H1 (cell line): ENCODE measurements around the gene ADPRHL1. TPM values are rescaled to one million over a fixed set of nuclear protein-coding genes. Genes with fewer than 3 reads are reported as not detected.

ENCODE experiments used
- HDAC6 ChIP-seq: IDR thresholded peaks from one replicate; pipeline ENCODE4 v1.7.1; 2012; ENCODE audit warnings: low read depth, mild to moderate bottlenecking, inconsistent platforms, low read length, moderate library complexity
- POLR2A ChIP-seq, 2 experiments: IDR thresholded peaks; 1 replicate in 1 of 2; 2 replicates in 1 of 2; pipeline ENCODE4 v1.6.1; 2011; ENCODE audit warnings: low read depth in 2 of 2, low read length in 2 of 2, mild to moderate bottlenecking in 2 of 2; ENCODE audit errors: control extremely low read depth in 1 of 2
- TAF7 ChIP-seq: optimal IDR thresholded peaks from 2 replicates; pipeline ENCODE3; 2011; ENCODE audit warnings: low read depth, mild to moderate bottlenecking, inconsistent platforms, low read length, moderate library complexity, borderline replicate concordance
- YY1 ChIP-seq: IDR thresholded peaks from 2 replicates; pipeline ENCODE4 v1.6.1; 2011; ENCODE audit warnings: low read depth, mild to moderate bottlenecking, low read length
- polyA plus RNA-seq, 7 experiments: library from polyadenylated mRNA; depleted of rRNA in 3 of 7; stranded (reverse) in 5 of 7; unstranded in 2 of 7; fragments of >200 nt in 5 of 7; fragments of 200-250 nt in 2 of 7; gene quantifications; 1 replicate in 5 of 7; 2 replicates in 1 of 7; 4 replicates in 1 of 7; pipeline versions ENCODE4 v1.2.1 to v1.2.3, GENCODE V29; 2011 to 2013; ENCODE audit warnings: missing spikeins in 2 of 7, mixed read lengths in 2 of 7
- total RNA-seq: library from RNA; stranded (reverse); fragmentation: NEBNext Ultra II Directional; extraction: Animal tissue kit (Norgen Biotek cat#: 25700); gene quantifications from 2 replicates; pipeline ENCODE4 v1.2.1, GENCODE V29; 2021
- TF ChIP-seq, protein P1 (sequence below): fragments of 300-600 bp; sonication (generic); IDR thresholded peaks from 2 replicates; pipeline ENCODE4 v1.7.1; 2012; ENCODE audit warnings: low read length, moderate library complexity, mild to moderate bottlenecking, inconsistent platforms; ENCODE audit not compliant: insufficient replicate concordance

The ADPRHL1 gene
- total and polyA plus RNA-seq, 2 of the 8 experiments (the other 6 are each of a cell fraction or from before 2014, with no cell fraction given) = 0.74 to 1.7 TPM

GRCh38 chr13:113422807-113423519, 30.3 kb downstream of the ADPRHL1 start (continued):
- TF ChIP-seq YY1 = no peak
- TF ChIP-seq POLR2A (IDR thresholded peaks at IDR 0.05; ENCODE audit: control extremely low read depth in 1 of 2, low read depth in 2 of 2, low read length in 2 of 2) = no peak
- TF ChIP-seq, protein P1, sequence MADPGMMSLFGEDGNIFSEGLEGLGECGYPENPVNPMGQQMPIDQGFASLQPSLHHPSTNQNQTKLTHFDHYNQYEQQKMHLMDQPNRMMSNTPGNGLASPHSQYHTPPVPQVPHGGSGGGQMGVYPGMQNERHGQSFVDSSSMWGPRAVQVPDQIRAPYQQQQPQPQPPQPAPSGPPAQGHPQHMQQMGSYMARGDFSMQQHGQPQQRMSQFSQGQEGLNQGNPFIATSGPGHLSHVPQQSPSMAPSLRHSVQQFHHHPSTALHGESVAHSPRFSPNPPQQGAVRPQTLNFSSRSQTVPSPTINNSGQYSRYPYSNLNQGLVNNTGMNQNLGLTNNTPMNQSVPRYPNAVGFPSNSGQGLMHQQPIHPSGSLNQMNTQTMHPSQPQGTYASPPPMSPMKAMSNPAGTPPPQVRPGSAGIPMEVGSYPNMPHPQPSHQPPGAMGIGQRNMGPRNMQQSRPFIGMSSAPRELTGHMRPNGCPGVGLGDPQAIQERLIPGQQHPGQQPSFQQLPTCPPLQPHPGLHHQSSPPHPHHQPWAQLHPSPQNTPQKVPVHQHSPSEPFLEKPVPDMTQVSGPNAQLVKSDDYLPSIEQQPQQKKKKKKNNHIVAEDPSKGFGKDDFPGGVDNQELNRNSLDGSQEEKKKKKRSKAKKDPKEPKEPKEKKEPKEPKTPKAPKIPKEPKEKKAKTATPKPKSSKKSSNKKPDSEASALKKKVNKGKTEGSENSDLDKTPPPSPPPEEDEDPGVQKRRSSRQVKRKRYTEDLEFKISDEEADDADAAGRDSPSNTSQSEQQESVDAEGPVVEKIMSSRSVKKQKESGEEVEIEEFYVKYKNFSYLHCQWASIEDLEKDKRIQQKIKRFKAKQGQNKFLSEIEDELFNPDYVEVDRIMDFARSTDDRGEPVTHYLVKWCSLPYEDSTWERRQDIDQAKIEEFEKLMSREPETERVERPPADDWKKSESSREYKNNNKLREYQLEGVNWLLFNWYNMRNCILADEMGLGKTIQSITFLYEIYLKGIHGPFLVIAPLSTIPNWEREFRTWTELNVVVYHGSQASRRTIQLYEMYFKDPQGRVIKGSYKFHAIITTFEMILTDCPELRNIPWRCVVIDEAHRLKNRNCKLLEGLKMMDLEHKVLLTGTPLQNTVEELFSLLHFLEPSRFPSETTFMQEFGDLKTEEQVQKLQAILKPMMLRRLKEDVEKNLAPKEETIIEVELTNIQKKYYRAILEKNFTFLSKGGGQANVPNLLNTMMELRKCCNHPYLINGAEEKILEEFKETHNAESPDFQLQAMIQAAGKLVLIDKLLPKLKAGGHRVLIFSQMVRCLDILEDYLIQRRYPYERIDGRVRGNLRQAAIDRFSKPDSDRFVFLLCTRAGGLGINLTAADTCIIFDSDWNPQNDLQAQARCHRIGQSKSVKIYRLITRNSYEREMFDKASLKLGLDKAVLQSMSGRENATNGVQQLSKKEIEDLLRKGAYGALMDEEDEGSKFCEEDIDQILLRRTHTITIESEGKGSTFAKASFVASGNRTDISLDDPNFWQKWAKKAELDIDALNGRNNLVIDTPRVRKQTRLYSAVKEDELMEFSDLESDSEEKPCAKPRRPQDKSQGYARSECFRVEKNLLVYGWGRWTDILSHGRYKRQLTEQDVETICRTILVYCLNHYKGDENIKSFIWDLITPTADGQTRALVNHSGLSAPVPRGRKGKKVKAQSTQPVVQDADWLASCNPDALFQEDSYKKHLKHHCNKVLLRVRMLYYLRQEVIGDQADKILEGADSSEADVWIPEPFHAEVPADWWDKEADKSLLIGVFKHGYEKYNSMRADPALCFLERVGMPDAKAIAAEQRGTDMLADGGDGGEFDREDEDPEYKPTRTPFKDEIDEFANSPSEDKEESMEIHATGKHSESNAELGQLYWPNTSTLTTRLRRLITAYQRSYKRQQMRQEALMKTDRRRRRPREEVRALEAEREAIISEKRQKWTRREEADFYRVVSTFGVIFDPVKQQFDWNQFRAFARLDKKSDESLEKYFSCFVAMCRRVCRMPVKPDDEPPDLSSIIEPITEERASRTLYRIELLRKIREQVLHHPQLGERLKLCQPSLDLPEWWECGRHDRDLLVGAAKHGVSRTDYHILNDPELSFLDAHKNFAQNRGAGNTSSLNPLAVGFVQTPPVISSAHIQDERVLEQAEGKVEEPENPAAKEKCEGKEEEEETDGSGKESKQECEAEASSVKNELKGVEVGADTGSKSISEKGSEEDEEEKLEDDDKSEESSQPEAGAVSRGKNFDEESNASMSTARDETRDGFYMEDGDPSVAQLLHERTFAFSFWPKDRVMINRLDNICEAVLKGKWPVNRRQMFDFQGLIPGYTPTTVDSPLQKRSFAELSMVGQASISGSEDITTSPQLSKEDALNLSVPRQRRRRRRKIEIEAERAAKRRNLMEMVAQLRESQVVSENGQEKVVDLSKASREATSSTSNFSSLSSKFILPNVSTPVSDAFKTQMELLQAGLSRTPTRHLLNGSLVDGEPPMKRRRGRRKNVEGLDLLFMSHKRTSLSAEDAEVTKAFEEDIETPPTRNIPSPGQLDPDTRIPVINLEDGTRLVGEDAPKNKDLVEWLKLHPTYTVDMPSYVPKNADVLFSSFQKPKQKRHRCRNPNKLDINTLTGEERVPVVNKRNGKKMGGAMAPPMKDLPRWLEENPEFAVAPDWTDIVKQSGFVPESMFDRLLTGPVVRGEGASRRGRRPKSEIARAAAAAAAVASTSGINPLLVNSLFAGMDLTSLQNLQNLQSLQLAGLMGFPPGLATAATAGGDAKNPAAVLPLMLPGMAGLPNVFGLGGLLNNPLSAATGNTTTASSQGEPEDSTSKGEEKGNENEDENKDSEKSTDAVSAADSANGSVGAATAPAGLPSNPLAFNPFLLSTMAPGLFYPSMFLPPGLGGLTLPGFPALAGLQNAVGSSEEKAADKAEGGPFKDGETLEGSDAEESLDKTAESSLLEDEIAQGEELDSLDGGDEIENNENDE = no peak
- TF ChIP-seq TAF7 = no peak
- TF ChIP-seq HDAC6 = no peak
